Measurements from ENCODE around the gene DCHS1. TPM values are rescaled to one million over a fixed set of nuclear protein-coding genes. Genes with fewer than 3 reads are reported as not detected.
A peak's percentile ranks its signal among the peaks of the same experiment; 100 is the strongest.

Gene DCHS1
- total RNA-seq, 1 experiment from 2014 or later: 5.4 TPM

DNA sequence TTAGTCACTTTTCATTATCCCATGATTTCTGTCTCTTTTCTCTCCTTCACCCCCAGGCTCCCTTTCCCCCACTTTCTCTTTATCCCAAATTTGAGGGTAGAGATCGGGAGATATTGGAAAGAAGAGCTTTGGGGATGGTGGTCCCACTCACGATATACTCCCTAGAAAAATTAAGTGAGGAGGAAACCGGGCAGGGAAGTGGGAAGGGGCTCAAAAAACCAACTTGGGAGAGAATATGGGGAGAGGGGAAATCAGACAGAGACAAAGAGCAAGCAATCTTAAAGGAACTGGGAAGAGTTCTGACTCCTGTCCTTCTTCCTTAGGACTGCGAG lies 941 bp upstream of the DCHS1 start:
- H3K27me3 ChIP-seq: no peaks in the 10 kb centered on the region
- no peak for DNase-seq
- H3K4me3 ChIP-seq: no peak overlapping the region
- H3K9me3 ChIP-seq: no peaks in the 10 kb centered on the region
- no peaks in the 10 kb centered on the region for H3K36me3 ChIP-seq

DNA sequence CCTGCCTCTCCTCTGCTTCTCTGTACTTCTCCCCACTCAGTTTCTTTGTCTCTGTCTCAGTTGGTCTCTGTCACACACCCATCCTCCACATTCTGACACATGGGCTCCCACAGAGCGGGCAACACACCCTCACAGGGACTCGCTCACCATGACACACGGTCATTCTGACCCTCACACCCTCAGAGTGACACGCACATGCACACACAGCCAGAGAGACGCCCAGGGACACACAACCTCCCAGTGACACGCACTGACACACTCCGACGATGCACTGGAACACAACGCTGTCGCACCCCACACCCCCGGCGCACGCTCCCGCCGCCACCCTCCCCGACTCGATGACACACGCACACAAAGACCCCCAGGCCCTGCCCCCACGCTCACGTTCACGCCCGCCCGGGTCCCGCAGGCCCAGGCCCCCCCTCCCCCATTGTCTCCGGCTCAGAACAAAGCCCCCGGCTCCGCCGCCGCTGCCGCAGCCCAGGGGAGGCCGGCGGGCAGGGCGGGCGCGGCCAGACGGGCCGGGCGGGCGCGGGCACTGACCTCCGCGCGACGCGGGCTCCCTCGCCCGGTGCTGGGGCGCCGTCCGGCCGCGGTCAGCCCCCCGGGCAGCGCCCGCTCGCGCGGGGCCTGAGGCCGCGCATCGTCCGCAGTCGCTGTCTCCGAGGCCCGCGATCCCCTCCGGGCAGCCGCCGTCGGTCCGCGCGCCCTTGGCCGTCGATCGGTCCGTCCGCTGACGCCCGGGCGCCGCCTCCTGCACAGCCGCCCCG lies 404 bp downstream of the DCHS1 start:
- Histone ChIP-seq H3K4me3 (peak overlapping the region; percentile 38), H3K27me3 (no peaks in the 10 kb centered on the region), H3K36me3 (no peaks in the 10 kb centered on the region), H3K9me3 (no peaks in the 10 kb centered on the region)
- DNase-seq: peak; percentile 32

DNA sequence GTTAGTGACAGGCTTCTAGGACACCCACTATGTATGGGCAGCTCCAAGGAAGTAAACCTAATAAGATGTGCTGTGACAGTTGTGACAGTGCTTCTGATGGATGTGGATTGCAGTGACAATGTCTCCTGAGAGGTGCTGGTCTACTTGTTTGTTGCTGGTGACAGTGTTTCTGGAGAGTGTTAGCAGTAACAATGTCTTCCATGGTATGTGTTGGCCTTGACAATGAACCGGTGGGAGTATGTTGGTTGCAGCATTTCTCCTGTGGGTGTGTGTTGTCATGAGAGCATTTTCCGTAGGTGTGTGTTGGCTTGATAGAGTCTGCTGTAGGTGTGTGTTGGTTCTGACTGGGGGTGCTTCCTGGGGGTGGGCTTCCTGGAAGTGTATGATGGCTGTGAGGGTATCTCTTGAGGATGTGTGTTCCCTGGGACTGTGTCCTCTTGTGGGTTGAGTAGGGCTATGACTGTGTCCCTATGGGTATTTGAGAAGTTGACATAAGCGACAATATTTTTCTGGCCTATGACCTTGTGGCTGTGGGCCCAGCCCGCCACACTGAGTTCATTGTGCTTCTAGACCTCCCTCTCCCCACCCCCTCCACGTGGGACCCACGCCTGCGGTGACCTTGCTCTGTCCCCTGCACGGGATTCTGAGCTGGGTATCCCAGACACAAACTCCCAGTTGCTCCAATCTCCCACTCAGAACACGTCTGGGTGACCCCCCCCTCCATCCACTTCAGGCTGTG lies 1.2 kb downstream of the DCHS1 start:
- no peak for DNase-seq
- H3K4me3 ChIP-seq: peak overlapping the region; percentile 38
- no peaks in the 10 kb centered on the region for H3K36me3 ChIP-seq
- H3K9me3 ChIP-seq: no peaks in the 10 kb centered on the region
- no peaks in the 10 kb centered on the region for H3K27me3 ChIP-seq

DNA sequence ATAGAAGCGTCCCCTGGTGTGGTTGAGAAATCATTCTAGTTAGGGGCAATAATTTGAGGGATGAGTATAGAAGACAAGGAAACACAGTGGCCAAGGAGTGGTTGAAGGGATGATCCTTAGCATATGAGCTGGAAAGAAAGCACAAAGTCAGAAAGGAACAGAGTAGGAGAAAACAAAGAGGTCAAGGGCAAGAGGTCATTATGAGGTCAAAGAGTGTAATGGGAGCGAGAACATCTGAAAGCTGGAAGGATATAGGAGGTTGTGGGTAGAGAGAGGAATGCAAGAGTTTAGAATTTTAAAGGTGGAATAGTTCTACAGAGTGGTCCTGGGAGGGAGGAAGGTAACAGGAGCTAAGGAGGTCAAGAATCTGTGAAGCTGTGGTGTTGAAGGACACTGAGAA lies 2.0 kb downstream of the DCHS1 start:
- H3K36me3 ChIP-seq: no peaks in the 10 kb centered on the region
- no peak for DNase-seq
- no peaks in the 10 kb centered on the region for H3K9me3 ChIP-seq
- no peaks in the 10 kb centered on the region for H3K27me3 ChIP-seq
- H3K4me3 ChIP-seq: no peak overlapping the region

DNA sequence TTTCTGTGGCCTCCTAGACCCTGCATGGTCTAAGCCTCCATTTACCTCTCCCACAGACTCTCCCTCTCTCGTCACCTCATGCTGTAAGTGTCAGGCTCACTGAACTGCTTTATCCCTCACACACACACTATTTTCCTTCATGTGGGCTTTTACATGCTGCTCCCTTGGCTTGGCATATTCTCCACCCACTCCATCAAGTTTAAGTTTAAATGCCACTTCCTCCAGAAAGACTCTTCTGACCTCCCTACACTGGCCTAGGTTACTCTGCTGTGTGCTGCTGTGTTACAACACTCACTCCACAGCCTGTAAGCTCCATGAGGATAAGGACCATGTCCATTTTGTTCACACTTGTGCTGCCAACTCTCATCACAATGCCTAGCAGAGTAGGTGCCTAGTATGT lies 2.5 kb downstream of the DCHS1 start:
- H3K36me3 ChIP-seq: no peaks in the 10 kb centered on the region
- no peaks in the 10 kb centered on the region for H3K9me3 ChIP-seq
- no peak for DNase-seq
- no peak overlapping the region for H3K4me3 ChIP-seq
- H3K27me3 ChIP-seq: no peaks in the 10 kb centered on the region

DNA sequence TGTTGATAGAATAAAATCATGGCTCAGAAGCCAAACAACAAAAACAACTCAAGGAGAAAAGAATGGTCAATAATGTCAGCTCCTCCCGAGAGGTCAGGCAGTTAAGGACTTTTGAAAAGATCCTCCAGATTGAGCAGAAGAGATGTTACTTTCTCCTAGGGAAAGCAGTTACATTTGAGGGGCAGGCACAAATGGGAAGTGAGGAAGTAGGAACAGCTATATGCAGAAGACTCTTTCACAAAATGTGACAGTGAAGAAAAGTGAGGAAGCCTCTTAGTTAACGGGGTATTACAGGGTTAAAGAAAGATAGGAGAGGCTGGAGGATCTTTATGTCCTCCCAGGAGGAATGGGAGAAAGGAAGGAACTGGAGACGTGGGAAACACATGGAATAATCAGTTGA lies 3.4 kb downstream of the DCHS1 start:
- Histone ChIP-seq H3K4me3 (no peak overlapping the region), H3K36me3 (no peaks in the 10 kb centered on the region), H3K27me3 (no peaks in the 10 kb centered on the region), H3K9me3 (no peaks in the 10 kb centered on the region)
- DNase-seq: no peak

DNA sequence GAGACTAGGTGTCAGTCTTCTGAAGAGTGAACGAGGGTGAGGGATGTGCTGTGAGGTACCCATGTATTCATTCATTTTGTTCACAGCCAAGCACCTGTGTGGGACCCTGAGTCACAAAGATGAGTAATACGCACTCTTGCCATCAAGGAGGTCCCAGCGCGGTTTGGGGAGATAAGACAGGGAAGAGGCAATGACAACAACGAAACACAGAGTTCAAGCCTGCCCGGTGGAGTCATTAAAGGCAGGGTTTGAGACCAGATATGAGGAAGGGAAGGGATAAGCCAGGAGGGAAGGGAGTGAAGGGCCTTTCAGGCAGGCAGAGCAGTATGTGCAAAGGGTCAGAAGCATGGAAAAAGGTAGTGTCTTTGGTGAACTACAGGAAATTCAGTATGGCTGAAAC lies 4.6 kb downstream of the DCHS1 start:
- DNase-seq: no peak
- Histone ChIP-seq H3K9me3 (no peaks in the 10 kb centered on the region), H3K27me3 (no peaks in the 10 kb centered on the region)

DNA sequence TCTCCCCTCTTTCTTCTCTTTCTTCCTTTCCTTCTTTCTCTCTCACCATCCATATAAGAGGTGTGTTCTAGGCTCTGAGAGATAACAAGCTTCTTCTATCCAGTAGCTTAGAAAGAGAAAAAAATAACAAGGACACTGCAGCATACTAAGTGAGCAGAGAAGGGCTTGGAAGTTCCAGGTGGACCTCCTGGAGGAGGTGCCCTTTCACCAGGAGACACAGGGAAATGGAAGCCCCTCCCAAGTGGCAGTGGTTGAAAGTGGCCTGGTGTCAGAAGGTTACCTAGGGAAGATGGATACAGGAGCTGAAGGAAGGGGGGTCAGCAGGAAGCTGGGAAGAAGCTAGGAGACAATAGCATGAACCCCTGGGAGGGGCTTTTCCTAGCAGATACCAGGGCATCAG lies 5.5 kb downstream of the DCHS1 start:
- Histone ChIP-seq H3K27me3 (no peaks in the 10 kb centered on the region), H3K9me3 (no peaks in the 10 kb centered on the region), H3K4me3 (no peak overlapping the region), H3K36me3 (no peaks in the 10 kb centered on the region)
- no peak for DNase-seq

More for the DNA sequence above, 4.6 kb downstream of the DCHS1 start:
- H3K4me3 ChIP-seq: no peak overlapping the region
- no peaks in the 10 kb centered on the region for H3K36me3 ChIP-seq

DNA sequence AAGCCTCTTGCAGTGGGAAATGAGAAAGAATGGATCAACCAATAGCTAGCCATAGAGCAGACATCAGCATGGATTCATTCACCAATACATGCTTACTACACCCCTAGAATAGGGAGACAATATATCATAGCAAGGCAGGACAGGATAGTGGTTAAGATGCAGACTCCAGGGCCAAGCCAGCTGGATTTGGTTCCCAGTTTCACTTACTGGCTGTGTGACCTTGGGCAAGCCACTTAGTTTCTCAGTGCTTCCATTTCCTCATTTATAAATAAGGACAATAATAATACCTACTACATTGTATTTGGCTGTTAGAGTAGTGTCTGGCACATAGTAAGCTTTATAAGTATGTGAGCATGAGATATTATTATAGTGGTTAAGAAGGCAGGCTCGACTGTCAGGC lies 7.1 kb downstream of the DCHS1 start:
- Histone ChIP-seq H3K27me3 (no peaks in the 10 kb centered on the region), H3K9me3 (no peaks in the 10 kb centered on the region), H3K36me3 (no peaks in the 10 kb centered on the region), H3K4me3 (no peak overlapping the region)
- no peak for DNase-seq

DNA sequence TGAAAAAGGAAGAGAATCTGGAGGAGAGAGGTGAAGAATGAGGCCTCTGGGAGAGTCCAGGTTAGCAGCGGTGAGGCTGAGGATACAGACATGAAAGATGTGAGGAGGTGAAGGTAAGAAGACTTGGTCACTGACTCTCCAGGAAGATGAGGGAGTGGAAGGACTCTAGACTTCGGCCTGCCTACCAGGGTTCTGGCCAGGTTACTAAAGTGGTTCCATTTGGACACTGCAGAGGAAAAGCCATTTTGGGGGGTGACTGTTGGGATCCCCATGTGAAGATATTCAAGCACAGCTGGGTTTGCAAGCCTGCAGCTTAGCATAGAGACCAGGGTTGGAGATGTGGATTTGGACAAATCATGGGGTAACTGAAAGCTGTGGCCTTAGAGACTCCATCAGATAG lies 7.8 kb downstream of the DCHS1 start:
- Histone ChIP-seq H3K9me3 (no peaks in the 10 kb centered on the region), H3K36me3 (no peaks in the 10 kb centered on the region), H3K27me3 (no peaks in the 10 kb centered on the region), H3K4me3 (no peak overlapping the region)
- DNase-seq: no peak

DNA sequence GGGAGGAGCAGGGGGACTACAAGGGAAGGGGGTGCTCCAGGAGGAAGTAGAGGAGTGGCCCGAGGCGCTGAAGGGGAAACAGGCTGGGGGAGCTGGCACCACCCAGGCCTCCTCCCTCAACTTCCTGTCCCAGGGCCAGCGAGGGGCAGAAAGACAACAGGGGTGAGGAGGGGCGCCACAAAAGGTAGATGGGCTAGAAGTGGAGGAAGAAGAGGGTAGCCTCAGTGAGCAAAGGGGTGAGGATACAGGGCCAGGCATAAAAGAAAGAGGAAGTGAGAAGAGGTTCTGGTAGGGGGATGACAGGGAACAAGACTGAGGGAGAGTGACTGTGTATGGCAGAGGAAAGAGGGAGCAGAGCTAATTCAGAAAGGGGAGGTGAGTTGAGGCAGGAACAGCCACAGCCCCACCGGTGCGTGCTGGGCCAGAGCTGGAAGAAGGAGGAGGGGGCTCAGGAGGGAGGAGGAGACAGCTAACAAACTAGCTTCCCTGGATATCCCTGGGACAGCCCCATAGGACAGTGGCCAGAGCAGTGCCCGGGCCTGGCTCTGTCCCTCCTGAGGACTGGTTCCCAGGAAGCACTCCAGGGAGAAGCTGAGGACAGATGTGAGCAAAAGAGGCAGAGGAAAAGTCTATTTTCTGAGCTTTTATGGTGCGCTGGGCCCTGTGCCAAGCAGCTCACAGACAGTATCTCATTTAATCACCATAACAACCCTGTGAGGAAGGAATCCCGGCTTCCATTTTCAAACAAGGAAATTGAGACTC lies 8.5 kb downstream of the DCHS1 start:
- Histone ChIP-seq H3K36me3 (no peaks in the 10 kb centered on the region), H3K27me3 (no peaks in the 10 kb centered on the region), H3K4me3 (no peak overlapping the region), H3K9me3 (no peaks in the 10 kb centered on the region)
- DNase-seq: no peak

DNA sequence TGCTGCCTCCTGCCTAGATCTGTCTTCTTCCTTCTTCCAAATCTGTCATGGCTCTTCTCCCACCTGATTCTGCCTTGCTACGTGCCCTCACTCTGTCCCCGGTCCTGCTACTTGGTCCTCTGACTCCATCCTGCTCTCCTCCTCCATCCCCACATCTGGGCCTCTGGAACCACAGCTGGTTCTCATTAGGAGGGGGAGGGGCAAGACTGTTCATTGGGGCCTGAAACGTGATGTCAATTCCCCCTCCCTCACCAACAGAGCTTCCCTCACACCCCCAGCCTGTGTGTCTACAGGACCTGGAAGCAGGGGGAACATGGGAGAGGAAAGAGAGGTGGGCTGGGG lies 9.1 kb downstream of the DCHS1 start:
- no peaks in the 10 kb centered on the region for H3K9me3 ChIP-seq
- no peaks in the 10 kb centered on the region for H3K36me3 ChIP-seq
- no peak overlapping the region for H3K4me3 ChIP-seq
- DNase-seq: no peak
- H3K27me3 ChIP-seq: no peaks in the 10 kb centered on the region

DNA sequence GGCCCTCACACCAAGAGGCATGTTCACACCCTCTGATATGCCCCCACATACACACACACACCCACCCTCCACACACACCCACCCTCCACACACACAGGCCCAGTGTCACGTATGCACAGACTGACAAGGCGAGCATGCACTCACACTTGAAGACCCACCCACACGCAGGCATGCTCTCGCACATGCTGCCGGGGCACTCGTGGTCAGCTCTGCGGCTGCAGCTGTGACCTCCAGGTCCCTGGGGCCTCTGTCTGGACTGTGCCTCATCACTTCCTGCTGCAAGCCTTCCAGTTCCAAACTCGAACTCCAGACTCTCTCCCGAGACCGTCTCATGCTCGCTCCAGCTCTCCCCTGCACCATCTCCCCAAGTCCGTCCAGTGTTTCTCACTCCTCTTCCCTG lies 9.5 kb downstream of the DCHS1 start:
- H3K36me3 ChIP-seq: no peaks in the 10 kb centered on the region
- no peak overlapping the region for H3K4me3 ChIP-seq
- H3K9me3 ChIP-seq: no peaks in the 10 kb centered on the region
- no peaks in the 10 kb centered on the region for H3K27me3 ChIP-seq
- DNase-seq: no peak

DNA sequence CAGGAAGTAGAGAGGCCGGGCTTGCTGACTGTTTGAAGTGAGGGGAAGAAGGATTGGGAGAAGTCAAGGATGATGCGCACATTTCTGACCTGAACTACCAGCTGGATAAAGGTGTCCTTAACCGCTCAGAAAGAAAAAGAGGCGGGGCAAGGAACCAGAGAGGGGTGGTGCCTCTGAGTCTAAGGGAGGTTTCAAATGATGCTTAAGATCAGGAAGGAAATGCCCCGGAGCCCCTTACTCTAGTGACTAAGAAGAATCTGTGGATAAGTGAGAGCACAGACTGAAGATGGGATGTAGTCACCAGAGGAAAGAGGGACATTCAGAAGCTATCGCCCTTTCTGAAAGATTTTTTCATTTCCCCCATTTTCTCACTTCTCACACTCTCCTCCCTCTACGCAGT lies 12.7 kb downstream of the DCHS1 start:
- DNase-seq: no peak
- H3K4me3 ChIP-seq: no peak overlapping the region
- H3K36me3 ChIP-seq: no peaks in the 10 kb centered on the region
- no peaks in the 10 kb centered on the region for H3K27me3 ChIP-seq
- no peaks in the 10 kb centered on the region for H3K9me3 ChIP-seq

DNA sequence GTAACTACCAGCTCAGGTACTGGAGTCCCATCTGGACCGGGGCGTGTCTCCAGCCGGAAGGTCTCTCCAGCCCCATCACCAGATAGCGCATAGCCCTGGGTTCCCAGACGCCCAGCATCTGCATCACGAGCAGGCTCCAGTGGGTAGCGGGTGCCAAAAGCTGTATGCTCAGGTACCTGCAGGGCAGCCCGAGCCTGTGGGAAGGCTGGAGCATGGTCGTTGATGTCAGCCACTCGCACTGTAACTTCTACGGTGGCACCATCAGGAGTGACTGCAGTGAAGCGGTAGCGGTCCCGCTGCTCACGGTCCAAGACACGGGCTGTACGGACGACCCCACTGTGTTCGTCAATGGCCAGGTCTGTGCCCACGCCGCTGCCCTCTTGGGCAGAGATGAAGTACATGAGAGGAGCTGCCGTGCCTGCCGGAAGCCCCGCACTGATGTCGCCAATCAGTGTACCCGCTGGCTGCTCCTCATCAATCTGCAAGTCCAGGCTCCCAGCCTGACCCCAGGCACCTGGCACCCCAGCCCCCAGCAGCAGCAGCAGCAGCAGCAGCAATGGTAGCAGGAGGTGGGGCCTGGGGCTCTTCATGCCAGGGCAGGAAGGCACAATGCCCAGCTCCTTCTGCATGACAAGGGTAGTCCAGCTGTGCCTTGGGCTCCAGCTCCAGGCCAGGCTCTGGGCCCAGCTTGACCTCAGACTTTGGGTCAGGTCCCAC lies 14.5 kb downstream of the DCHS1 start:
- Histone ChIP-seq H3K9me3 (no peaks in the 10 kb centered on the region), H3K27me3 (no peaks in the 10 kb centered on the region), H3K36me3 (no peaks in the 10 kb centered on the region), H3K4me3 (no peak overlapping the region)
- DNase-seq: peak; percentile 82

DNA sequence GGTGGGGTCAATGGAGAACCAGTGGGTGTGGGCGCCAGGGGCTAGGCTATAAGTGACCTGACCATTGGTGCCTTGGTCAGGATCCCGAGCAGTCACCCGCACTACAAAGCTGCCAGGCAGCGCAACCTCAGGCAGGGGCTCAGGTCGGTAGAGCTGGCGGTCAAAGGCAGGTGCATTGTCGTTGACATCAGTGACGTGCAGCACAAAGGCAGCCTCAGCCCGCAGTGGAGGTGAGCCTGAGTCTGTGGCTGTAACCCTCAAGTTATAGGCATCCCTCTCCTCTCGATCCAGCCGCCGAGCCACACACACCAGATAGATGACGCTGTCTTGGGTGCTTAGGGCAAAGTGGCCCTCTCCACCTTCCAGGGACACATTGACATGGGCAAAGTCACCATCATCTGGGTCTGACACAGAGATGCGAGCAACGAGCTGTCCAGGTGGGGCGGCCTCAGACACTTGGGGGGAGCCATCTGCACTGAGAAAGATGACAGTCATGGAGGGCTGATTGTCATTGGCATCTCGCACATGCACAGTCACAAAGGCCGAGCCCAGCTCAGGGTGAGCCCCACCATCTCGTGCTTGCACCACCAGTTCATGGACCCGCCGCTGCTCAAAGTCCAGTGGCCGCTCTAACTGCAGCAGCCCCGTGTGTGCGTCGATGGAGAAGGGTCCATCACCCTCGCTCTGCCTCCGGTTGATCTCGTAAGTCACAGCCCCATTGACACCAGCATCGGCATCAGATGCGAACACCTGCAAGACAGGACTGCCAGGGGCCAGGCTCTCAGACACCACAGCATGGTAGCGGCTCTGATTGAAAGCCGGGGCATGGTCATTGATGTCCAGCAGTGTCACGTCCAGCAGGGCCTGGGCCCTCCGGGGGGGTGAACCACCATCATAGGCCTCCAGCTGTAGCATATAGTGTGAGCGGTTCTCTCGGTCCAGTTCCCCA lies 15.3 kb downstream of the DCHS1 start:
- Histone ChIP-seq H3K36me3 (no peaks in the 10 kb centered on the region), H3K4me3 (no peak overlapping the region), H3K27me3 (no peaks in the 10 kb centered on the region), H3K9me3 (no peaks in the 10 kb centered on the region)
- DNase-seq: no peak
